Measurements from ENCODE around the gene RNF182.
"Not testable (repeated sequence)": the region's sequence is repeated elsewhere in the genome, so short reads cannot be mapped to it uniquely, and the experiment has no call there.

Gene RNF182

DNA sequence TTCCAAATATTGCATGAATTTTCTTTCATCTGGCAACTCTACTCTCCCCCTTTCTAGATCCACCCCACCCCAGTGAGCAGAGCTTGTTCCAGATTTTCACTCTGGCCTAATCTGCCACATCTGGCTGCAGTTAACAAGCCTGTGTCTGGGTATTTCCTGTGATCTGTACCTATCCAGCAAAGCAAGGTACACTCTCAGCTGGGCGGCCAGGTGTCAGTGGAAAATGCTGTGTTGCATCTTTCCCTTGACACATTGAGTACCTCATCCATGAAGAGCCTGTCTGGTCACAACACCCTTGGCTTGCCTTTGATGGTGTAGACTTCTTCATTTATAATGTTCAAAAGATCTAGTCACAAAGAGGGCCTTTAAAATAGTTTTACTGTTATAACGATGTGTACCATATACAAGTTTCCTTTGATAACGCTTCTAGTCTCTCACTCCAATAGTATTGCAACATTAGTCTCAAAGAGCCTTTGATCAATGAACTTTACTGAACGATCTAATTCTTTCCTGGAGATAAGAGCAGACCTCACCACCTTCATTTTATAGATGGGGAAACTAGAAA, 6.0 kb upstream of the RNF182 start:
- no peak for DNase-seq

DNA sequence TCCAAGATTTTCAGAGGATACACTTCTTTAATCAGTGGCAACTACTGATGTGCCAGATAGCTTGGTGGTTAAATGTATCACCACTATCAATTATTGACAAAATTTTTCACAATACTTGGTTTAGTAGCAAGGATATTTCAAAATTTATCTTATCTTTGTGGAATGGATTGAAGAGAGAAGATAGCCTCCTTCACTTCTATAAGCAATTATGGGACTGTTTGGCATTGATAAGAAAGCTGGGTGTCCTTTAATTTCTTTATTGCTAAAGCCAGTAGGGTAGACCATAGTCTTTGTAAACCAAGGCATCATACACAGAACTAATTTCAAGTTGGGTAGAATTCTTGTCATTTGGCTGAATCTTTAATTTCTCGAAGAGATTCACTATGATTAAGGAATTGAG, 4.9 kb upstream of the RNF182 start:
- DNase-seq = no peak

DNA sequence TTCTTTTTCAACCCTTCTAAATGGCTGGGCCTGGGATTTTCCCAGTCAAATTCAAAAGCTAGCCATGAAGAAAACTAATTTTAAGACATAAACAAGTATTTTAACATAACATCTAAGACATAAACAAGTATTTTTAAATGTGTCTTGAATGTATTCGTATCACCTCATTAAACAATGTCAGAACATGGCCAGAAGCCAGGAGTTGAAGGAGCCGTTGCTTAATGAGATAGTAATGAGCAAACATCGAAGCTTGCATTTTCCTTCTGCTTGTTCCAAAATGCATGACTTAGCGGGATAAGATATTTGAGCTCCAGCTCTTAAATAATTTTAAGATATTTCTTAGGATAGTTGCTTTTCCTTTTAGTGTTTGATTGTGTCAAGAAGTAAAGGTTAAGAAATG, 4.2 kb upstream of the RNF182 start:
- DNase-seq = peak; percentile 46

DNA sequence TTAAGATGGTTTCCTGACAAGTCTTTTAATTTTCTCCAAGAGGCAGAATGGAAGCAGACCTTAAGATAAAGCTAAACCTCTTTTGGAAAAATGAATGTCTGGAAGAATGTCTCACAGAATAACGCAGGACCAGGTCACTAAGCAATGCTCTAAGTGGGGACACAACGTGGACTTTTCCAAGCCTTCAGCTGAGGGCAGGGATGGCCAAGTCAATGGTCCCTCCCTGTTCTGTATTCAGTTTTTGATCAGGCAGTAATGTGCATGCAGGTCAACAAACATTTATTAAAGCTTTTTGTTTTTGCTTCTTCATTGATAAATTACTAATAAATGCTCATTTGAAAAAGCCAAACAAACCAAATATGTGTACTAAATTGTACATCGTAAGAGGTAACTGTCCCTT, 2.0 kb upstream of the RNF182 start:
- no peak for DNase-seq

DNA sequence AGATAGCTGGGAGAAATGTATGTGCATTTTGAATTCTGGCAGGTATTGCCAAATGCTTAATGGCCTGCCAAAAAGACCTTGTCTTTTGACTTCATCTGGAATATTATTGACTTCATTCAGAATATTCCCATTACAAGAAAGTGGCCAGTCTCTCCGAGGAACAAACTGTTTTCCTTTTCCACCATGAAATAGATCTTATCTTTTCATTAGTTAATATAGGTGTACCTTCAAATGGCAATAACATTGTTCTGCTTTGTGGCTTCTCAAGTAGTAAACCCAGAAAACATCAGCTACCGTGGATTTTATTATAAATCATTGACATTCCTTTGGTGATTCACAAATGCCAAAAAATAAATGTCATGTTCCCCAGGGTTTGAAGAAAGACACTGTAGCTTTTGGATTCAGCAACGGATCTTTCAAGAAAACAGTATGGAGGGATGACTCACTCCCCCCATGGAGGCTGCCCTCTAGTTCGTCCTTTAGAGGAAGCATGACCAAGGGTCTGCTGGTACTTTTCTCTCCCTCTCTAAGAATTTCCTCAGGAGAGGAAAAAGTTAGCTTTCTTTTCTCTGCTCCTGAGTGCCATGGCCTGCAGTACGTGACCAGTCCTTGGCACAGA, 1.1 kb upstream of the RNF182 start:
- DNase-seq = no peak

DNA sequence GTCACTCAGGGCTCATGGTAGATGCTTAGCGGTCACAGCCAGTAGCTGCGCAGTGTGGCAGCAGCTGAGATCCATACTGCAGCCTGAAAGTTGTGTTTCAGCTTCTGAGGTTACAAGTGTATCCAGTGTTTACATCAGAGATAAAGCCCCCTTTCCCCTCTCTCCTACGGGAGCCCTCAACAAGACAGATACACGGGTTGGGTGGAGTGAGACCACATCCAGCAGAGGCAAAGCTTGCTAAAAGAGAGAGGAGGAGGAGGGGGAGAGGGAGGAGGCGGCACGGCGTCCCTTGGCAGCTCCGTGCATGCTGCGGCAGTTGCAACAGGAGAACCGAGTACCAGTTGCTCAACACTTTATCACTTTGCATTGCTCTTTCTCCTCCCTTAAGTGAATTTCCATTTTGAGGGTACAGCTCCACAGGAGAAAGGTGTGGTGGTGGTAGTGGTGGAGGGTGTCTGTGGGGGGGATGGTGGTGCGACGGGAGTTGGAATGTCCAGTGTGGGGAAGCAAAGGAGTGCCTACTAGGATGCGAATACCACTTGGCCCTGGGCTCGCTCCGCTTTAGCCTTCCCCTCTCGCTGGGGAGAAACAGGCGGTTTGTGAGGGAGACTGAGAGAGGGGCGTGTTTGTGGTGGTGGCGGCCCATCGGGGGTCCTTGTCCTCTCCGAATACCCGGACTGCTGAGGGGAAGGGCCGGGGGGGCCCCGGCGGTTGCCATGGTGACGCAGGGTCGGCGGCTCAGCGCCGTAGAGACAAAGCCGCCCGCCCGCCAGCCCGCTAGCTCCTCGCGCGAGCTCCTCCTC, 405 bp upstream of the RNF182 start:
- DNase-seq = peak; percentile 93

DNA sequence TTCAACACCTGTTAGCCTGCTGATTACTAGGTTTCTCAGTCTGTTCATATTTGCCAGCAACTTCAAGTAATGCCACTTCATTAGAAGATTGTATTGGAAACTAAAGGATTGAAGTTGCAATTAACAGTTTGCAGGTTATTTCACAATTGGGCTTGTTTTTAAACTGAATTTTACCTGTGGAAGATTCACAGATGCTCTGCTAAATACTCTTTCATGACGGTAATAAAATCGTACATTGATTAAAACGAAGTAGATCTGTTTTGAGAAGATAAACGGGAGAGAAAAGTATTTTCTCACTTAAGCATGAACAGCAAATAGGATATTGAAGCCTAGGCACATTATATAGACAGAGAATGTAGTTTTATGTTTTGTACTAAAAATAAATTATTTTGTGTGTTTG, 1.6 kb downstream of the RNF182 start:
- DNase-seq = no peak

DNA sequence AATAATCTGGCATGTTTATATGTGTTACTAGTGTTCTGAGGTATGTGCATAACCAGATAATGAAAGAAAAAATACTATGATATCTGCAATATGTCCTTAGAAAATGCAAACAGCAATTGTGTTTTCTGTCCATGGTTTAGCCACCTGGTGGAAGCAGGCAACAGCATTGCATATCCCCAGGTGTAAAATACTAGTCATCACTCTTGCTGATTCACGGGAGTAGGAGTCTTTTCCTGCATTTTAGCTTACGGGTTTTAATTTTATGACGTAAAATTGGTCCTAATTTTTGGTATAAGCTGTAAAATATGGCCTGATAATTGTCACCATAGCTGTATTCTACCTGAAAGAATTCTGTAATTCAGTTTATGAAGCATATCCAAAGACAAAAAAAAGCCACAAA, 2.5 kb downstream of the RNF182 start:
- peak; percentile 29 for DNase-seq

DNA sequence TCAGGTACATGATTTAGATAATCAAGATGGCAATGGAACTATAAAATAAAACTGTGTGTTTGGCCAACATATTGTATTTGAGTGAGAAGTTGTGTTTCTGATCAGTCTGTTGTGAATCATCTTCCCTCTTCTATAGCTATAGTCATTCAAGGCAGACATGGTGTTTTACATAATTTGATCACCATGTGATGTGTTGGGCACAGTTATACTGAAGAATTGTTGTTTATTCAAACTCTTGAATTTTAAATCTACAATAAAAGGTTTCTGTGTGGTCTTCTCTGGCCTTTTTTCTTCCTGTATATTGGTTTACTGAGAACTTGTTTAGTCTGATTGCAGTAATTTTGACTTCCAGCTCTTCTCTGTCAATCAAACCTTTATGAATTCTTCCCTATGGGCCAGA, 4.4 kb downstream of the RNF182 start:
- DNase-seq = no peak

DNA sequence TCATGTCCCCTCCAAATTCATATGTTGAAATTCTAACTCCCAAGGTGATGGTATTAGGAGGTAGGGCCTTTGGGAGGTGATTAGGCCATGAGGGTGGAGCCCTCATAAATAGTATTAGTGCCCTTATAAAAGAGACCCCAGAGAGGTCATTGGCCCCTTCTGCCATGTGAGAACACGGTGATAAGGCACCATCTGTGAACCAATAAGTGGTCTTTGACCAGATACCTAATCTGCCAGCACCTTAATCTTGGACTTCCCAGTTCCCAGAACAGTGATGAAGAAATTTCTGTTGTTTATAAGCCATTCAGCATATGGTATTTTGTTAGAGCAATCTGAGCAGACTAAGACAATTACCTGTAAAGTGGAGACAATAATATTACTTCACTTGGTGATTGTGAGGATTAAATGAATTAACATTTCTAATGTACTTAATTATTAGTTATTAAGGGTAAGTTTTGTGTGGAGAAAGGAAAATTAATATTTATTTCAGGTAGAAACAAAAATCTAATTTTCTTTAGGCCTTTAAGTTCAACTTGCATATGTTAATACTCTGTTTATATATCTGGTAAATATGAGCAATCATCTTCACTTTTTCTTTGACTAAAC, 7.1 kb downstream of the RNF182 start:
- DNase-seq = no peak

DNA sequence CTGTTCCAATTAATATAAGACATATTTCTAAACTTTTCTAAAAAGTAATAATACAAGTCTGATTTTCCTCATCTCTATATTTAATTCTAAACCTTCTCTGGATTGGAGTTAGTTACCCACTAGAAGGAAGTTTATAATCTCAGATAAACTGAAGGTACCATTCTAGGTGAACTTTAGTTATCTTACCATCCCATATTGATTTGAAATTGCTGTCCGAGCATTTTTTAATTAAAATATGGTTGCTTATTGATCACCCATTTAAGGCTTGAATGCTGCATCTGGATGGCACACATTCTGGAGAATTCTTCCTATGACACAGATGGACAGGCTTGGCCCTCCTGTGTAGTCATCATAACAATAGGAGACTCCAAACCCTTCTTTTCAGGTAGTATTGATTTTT, 8.0 kb downstream of the RNF182 start:
- DNase-seq = no peak

DNA sequence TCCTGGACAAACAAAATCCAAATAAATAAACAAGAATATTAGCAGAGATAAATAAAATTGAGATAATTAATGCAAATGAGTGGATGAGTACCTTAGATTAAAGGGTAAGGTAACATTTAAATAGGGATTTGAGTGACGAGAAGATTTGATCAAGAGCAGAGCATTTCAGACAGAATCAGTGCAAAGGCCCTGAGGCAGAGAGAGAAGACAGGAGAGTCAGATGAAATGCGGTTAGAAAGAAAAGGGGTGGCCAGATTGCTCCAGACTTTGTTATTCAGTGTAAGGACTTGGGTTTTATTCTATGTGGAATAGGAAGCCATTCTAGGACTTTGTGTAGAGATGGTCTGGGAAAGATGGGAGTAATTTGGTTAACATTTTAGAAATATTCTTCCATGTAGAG, 10.0 kb downstream of the RNF182 start:
- DNase-seq = no peak

DNA sequence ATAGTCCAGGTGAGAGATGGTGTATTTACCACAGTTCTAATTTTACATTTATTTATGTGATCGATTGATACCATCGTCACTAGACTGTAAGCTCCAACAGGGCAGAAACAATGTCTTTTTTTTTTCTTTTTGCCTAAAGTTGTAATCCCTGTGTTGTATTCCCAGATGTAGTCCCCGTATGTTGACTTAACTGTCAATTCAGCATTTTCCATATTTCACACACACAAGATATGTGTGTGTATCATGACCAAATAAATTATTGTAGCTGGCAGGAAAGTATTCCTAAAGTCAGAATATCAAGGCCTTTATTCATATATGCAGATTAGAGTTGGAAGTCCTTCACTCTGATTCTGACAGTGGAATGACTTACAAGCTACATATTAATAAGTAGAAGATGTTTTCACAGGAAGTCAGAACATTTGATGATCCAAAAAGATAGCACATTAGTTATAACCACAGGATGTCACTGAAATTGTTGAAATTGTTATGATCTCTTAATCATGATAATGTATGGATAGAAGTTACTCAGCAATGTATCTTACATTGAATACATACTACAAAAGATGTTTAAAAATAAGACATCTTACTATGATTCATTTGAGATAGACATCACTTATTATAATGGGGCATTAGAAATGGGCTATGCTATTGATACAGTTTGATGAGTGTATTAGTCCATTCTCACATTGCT, 10.6 kb downstream of the RNF182 start:
- DNase-seq = no peak

DNA sequence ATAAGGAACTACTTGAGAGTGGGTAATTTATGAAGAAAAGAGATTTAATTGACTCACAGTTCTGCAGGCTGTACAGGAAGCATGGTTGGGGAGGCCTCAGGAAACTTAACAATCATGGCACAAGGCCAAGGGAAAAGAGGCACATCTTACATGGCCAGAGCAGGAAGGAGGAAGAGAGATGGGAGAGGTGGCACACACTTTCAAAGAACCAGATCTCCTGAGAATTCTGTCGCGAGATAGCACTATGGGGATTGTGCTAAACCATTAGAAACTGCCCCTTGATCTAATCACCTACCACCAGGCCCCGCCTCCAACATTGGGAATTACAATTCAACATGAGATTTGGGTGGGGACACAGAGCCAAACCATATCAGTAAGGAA, 11.1 kb downstream of the RNF182 start:
- not testable (repeated sequence) for DNase-seq

DNA sequence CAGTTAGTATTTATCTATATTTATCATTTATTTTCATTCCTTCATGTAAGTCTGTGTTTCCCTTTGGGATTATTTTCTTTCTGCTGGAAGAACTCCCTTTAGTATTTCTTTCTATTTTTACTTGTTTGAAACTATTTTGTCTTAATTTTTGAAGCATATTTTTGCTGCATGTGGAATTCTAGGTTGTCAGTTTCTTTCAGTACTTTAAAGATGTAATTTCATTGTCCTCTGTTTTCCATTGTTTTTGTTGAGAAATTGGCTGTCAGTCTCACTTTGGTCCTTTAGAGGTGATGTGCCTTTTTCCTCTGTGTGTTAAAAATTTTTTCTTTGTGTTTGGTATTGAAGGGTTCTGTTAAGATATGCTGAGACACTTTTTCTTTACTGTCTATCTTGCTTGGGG, 17.1 kb downstream of the RNF182 start:
- DNase-seq = no peak

DNA sequence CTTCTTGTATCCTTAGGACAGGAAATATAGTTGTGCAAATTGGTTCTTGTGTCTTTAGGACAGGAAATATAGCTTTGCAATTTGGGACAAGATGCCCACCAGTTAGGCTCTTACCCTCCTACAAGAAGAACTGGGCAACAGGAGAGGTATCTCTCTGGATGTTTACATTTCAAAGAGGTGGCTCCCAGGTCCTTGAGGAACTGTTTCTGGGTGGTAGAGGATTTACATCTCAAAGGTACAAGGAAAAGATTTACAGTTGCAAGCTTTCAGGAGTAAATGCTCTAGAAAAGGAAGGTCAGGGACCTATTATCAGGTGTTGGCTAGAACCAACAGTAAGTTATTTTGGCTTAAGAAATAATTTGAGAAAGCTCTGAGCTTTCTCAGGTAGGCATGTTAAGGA, 19.2 kb downstream of the RNF182 start:
- DNase-seq = no peak

DNA sequence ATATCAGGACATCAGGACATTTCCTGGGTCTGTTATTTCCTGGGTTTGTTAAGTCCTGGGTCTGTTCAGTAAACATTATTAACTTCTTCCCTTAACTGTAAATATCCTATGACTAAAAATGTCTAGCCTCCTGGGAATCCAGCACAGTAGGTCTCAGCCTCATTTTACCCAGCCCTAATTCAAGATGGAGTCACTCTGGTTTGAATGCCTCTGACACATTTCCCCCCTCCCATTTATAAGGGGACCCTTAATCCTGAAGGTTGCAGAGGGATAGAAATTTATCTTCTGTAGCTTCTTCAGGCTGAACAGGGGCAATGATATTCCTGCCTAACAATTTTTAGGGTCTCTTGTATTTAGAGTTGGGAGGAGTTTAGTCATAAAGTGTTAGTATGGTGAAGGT, 21.8 kb downstream of the RNF182 start:
- no peak for DNase-seq

DNA sequence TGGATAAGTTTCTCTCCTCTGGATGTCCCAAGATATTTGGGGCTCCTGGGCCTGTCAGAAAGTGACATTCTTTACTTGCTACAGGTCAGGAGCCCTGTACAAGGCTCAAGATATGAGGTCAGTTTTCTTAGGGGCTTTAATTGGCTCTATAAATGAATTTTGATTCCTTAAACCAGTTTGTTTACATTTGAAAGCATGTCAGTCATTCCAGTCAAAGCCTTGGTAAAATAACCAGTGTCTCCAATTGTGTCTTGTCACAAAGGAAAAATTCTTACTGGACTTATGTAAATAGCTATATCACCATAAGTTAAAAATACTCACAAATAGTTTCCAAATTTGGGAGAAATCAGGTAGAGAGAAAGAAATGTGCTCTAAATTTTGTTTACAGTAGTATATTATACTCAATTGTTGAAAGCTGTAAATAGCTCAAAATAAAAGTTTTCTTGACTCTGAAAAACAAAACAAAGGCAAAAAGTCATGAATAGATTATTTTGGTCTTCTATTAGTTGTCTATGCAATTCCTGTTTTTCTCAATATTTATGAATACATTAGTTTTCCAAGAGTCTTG, 22.9 kb downstream of the RNF182 start:
- no peak for DNase-seq

DNA sequence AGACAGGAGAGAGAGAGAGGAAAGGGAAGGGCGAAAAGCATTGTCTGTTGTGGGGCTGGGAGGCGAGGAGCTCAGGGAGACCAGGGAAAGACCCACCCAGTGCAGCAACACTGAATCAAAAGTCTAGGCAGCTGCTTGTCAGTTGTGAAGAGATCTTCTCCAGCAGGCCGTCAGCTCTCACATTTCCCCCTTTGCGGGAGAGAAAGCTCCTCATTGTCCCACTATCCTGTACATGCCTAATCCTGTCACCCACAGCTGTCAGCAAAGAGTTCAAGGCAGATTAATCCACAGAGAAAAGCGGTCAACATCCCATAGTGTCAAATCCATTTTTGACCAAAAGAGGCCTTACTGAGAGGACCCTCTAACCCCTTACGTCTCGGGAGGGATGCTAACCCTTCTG, 27.3 kb downstream of the RNF182 start:
- no peak for DNase-seq

DNA sequence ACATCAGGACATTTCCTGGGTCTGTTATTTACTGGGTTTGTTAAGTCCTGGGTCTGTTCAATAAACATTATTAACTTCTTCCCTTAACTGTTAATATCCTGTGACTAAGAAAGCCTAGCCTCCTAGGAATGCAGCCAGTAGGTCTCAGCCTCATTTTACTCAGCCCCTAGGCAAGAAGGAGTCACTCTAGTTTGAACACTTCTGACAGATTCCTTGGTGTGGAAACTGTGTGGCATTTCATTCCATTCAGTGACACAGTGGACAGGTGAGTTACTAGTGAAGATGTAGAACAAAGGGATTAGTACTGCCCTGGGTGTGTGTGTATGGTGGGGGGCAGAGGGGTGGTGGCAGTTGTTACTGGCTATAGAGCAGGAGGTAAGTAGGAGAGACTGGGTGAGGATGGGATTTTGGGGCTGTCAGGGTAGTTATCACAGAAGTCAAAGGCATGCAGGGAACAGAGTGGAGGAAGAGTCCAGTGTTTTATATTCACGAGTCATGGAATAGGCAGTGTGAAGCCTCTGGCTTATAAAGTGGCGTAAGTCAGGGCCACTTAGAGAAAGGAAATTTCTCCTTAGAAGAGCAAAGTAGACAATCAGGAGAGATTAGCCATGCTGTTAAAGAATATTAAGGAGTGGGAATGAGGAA, 28.4 kb downstream of the RNF182 start:
- no peak for DNase-seq

DNA sequence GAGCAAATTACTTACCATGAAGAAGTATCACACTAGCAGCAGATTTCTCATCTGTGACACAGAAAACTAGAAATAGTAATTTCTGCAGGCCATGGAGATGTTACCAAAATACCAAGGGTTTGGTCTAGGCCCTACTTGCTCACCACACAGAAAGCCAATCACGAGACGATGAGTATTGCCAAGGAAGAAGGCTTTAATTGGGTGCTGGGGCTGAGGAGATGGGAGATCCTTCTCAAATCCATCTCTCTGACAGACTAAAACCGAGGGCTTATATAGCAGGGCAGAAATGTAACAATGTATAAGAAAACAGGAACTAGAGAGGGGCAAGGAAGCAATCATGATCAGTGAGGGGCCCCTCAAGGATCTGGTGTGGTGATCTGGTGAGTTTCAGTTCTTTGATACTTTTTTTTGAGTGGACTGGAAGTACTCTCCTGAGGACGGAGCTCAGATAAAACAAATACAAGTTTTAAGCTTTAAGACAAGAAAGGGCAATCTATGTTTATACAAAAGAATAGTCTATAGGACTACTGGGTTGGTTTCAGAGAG, 40.9 kb downstream of the RNF182 start:
- DNase-seq = no peak

DNA sequence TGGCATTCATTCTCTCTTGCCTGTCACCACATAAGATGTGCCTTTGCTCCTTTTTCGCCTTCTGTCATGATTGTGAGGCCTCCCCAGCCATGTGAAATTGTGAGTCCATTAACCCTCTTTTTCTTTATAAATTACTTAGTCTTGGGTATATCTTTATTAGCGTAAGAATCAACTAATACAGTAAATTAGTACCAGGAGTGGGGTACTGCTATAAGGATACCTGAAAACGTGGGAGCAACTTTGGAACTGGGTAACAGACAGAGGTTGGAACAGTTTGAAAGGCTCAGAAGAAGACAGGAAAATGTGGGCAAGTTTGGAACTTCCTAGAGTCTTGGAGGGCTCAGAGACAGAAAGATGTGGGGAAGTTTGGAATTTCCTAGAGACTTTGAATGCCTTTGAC, 46.6 kb downstream of the RNF182 start:
- no peak for DNase-seq
